ENCODE results near the gene DAAM1.

DNA sequence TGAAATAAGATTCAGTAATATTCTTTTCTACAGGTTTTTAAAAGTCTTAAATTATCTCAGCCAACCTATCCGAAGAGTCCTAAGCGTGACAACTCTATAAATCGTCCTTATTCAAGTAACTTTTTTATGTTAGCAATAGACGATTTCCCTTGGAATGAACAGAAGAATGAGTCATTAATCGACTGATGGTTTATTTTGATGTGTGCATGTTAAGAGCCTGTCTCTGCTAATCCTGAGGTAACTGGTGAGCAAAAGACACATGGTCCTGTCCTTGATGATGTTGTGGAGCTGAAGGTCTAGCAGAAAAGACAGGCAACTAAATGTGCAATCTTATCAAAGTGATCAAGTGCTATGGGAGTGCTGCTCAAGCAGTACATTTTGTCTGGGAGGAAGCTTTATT lies 80.4 kb downstream of the DAAM1 start:
- TF ChIP-seq, protein P1, sequence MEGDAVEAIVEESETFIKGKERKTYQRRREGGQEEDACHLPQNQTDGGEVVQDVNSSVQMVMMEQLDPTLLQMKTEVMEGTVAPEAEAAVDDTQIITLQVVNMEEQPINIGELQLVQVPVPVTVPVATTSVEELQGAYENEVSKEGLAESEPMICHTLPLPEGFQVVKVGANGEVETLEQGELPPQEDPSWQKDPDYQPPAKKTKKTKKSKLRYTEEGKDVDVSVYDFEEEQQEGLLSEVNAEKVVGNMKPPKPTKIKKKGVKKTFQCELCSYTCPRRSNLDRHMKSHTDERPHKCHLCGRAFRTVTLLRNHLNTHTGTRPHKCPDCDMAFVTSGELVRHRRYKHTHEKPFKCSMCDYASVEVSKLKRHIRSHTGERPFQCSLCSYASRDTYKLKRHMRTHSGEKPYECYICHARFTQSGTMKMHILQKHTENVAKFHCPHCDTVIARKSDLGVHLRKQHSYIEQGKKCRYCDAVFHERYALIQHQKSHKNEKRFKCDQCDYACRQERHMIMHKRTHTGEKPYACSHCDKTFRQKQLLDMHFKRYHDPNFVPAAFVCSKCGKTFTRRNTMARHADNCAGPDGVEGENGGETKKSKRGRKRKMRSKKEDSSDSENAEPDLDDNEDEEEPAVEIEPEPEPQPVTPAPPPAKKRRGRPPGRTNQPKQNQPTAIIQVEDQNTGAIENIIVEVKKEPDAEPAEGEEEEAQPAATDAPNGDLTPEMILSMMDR (IDR thresholded peaks at IDR 0.05; ENCODE audit: borderline replicate concordance, extremely low read depth, low read length, poor library complexity, severe bottlenecking), result no peak
- no peak for TF ChIP-seq EZH2 (IDR thresholded peaks at IDR 0.05; ENCODE audit: borderline replicate concordance, low read depth, low read length, severe bottlenecking)
